Endodermal cell (in vitro differentiated cells): ENCODE results near the gene ATP6V0E1. TPM values are rescaled to one million over a fixed set of nuclear protein-coding genes. Genes with fewer than 3 reads are reported as not detected.

Experiments used
- DNase-seq: peaks from one replicate; pipeline ENCODE4 v3.0.0-alpha.2; 2017
- H3K27ac ChIP-seq: 2 replicates; pipeline ENCODE4 v1.5.1; 2013; ENCODE audit warnings: mild to moderate bottlenecking, low read depth, low read length, moderate library complexity
- H3K27me3 ChIP-seq: 2 replicates; pipeline ENCODE4 v1.6.1; 2013; ENCODE audit warnings: mild to moderate bottlenecking, low read length, moderate library complexity; ENCODE audit not compliant: insufficient read depth, control insufficient read depth, poor library complexity, severe bottlenecking
- H3K36me3 ChIP-seq: 2 replicates; pipeline ENCODE4 v1.7.0; 2013; ENCODE audit warnings: mild to moderate bottlenecking, low read length, moderate library complexity; ENCODE audit not compliant: control insufficient read depth, insufficient read depth
- H3K4me1 ChIP-seq: one replicate; pipeline ENCODE4 v1.7.0; 2013; ENCODE audit warnings: low read length; ENCODE audit not compliant: control insufficient read depth, insufficient read depth
- H3K4me3 ChIP-seq: 2 replicates; pipeline ENCODE4 v1.5.1; 2013; ENCODE audit warnings: mild to moderate bottlenecking, low read length, moderate library complexity
- H3K9ac ChIP-seq: 2 replicates; pipeline ENCODE4 v1.6.1; 2013; ENCODE audit warnings: mild to moderate bottlenecking, low read length, moderate library complexity; ENCODE audit not compliant: poor library complexity, severe bottlenecking; ENCODE audit errors: extremely low read depth
- H3K9me3 ChIP-seq: 2 replicates; pipeline ENCODE4 v1.6.1; 2013; ENCODE audit warnings: mild to moderate bottlenecking, low read length, moderate library complexity; ENCODE audit not compliant: control insufficient read depth
- H3K27ac Mint-ChIP-seq: 2 replicates; pipeline ENCODE4 v1.8.0; 2020; ENCODE audit warnings: mixed read lengths
- H3K27me3 Mint-ChIP-seq: 2 replicates; pipeline ENCODE4 v1.8.0; 2021; ENCODE audit warnings: mild to moderate bottlenecking, mixed read lengths; ENCODE audit not compliant: insufficient read depth
- H3K36me3 Mint-ChIP-seq: 2 replicates; pipeline ENCODE4 v1.8.0; 2020; ENCODE audit warnings: low read depth, mixed read lengths
- H3K4me1 Mint-ChIP-seq: 2 replicates; pipeline ENCODE4 v1.8.0; 2020; ENCODE audit warnings: mixed read lengths
- H3K4me3 Mint-ChIP-seq: 2 replicates; pipeline ENCODE4 v1.8.0; 2020; ENCODE audit warnings: mild to moderate bottlenecking, moderate library complexity, mixed read lengths
- H3K9me3 Mint-ChIP-seq: 2 replicates; pipeline ENCODE4 v1.8.0; 2020; ENCODE audit warnings: mild to moderate bottlenecking, mixed read lengths
- WGBS, 2 experiments: methylation state at CpG; one replicate each; pipeline versions ENCODE4 v1.1.5 to v1.1.7; 2013; ENCODE audit warnings: missing lambda C conversion rate in 2 of 2, mixed read lengths in 1 of 2; ENCODE audit not compliant: insufficient coverage in 1 of 2, insufficient read length in 1 of 2; 5-methylcytosine and 5-hydroxymethylcytosine counted together
- total RNA-seq, 2 donors: library from RNA; stranded (reverse); fragmentation: NEBNext Ultra II Directional in 1 of 2; extraction: Animal tissue kit (Norgen Biotek cat#: 25700) in 1 of 2; gene quantifications; 2 replicates in 1 of 2; 3 replicates in 1 of 2; pipeline ENCODE4 v1.2.1, GENCODE V29; 2021
- TF ChIP-seq, protein P1 (sequence below): fragments of 200-600 bp; sonication (generic); conservative IDR thresholded peaks from 2 replicates; pipeline ENCODE4 v1.5.0; 2021; ENCODE audit warnings: antibody characterized with exemption, mild to moderate bottlenecking

The ATP6V0E1 gene
- total RNA-seq, 2 donors from 2014 or later = 119 to 128 TPM

GRCh38 chr5:172946146-172946545, 37.4 kb upstream of the ATP6V0E1 start:
- no peak overlapping the region for H3K9ac ChIP-seq
- H3K9me3 ChIP-seq = no peaks in the 10 kb centered on the region
- H3K4me3 Mint-ChIP-seq = no peak overlapping the region
- peaks cover 12% of the 10 kb centered on the region for H3K4me1 ChIP-seq
- peaks cover 31% of the 10 kb centered on the region for H3K4me1 Mint-ChIP-seq
- H3K27me3 Mint-ChIP-seq = no peaks in the 10 kb centered on the region
- H3K27me3 ChIP-seq = no peaks in the 10 kb centered on the region
- H3K36me3 ChIP-seq = peaks cover 17% of the 10 kb centered on the region
- H3K4me3 ChIP-seq = no peak overlapping the region
- DNase-seq = no peak
- 84 to 95% methylated on average over 7 of the region's 7 CpGs for WGBS, 2 experiments
- H3K27ac ChIP-seq = no peak overlapping the region
- no peaks in the 10 kb centered on the region for H3K9me3 Mint-ChIP-seq
- H3K27ac Mint-ChIP-seq = no peak overlapping the region
- TF ChIP-seq, protein P1, sequence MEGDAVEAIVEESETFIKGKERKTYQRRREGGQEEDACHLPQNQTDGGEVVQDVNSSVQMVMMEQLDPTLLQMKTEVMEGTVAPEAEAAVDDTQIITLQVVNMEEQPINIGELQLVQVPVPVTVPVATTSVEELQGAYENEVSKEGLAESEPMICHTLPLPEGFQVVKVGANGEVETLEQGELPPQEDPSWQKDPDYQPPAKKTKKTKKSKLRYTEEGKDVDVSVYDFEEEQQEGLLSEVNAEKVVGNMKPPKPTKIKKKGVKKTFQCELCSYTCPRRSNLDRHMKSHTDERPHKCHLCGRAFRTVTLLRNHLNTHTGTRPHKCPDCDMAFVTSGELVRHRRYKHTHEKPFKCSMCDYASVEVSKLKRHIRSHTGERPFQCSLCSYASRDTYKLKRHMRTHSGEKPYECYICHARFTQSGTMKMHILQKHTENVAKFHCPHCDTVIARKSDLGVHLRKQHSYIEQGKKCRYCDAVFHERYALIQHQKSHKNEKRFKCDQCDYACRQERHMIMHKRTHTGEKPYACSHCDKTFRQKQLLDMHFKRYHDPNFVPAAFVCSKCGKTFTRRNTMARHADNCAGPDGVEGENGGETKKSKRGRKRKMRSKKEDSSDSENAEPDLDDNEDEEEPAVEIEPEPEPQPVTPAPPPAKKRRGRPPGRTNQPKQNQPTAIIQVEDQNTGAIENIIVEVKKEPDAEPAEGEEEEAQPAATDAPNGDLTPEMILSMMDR = no peak
- H3K36me3 Mint-ChIP-seq = peaks cover 41% of the 10 kb centered on the region

DNA sequence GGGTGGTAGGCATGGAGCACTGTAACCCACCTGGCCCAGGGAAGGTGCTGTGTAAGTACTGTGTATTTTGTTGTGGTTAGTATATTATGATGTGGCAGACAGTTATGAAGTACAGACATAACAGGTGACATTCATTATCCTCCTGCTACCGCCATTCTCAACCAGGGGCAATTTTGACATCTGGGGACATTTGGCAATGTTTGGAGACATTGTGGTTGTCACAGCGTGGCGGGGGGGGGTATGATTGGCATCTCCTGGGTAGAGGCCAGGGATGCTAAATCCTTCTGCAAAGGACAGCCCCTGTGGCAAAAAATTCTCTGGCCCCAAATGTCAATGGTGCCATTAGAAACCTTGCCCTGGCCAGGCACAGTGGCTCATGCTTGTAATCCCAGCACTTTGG, 34.1 kb upstream of the ATP6V0E1 start:
- H3K9ac ChIP-seq = no peak overlapping the region
- Mint-ChIP-seq H3K4me3 (no peak overlapping the region), H3K4me1 (peaks cover 5% of the 10 kb centered on the region), H3K9me3 (no peaks in the 10 kb centered on the region), H3K27me3 (no peaks in the 10 kb centered on the region), H3K27ac (no peak overlapping the region), H3K36me3 (peaks cover 48% of the 10 kb centered on the region)
- no peaks in the 10 kb centered on the region for H3K9me3 ChIP-seq
- TF ChIP-seq, protein P1 = no peak
- peaks cover 17% of the 10 kb centered on the region for H3K36me3 ChIP-seq
- H3K4me3 ChIP-seq = no peak overlapping the region
- no peak overlapping the region for H3K27ac ChIP-seq
- no peak for DNase-seq
- no peaks in the 10 kb centered on the region for H3K4me1 ChIP-seq
- H3K27me3 ChIP-seq = no peaks in the 10 kb centered on the region
- WGBS, 2 experiments = 98% methylated on average over 3 of the region's 3 CpGs; no CpG with 5 or more reads in 1 of the 2 experiments

DNA sequence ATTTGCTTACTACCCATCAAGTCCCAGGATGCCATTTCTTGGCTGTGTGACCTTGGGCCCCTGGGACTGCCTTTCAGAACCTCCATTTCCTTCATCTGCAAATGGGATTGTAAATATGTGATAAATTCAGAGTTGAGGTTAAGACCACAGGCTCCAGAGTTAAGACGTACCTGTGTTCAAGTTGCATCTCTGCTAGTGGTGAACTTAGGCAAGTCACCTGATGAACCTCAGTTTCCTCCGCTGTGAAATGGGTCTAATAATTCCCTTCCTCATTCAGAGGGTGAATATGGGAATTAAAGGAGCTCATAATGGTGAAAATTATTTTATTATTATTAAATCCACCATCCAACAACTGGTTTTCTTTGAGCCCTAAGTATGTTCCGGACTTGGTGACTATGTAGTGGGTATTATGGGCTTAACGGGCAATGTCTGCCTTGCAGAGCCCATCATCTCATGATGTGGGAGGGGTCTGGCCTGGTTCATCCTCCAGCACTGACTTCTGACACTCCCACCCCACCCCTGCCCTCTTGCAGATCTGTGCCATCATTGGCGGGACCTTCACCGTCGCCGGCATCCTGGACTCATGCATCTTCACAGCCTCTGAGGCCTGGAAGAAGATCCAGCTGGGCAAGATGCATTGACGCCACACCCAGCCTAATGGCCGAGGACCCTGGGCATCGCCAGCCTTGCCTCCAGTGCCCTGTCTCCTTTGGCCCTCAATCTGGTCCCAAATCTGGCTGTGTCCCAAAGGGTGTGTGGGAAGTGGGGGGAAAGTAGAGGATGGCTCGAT, 33.2 kb upstream of the ATP6V0E1 start:
- Mint-ChIP-seq H3K27me3 (no peaks in the 10 kb centered on the region), H3K36me3 (peaks cover 41% of the 10 kb centered on the region), H3K9me3 (no peaks in the 10 kb centered on the region), H3K4me1 (no peaks in the 10 kb centered on the region), H3K27ac (no peak overlapping the region), H3K4me3 (no peak overlapping the region)
- H3K4me1 ChIP-seq = no peaks in the 10 kb centered on the region
- DNase-seq = no peak
- no peak overlapping the region for H3K27ac ChIP-seq
- WGBS, 2 experiments = 95% methylated on average over 12 of the region's 12 CpGs; no CpG with 5 or more reads in 1 of the 2 experiments
- H3K36me3 ChIP-seq = peaks cover 17% of the 10 kb centered on the region
- no peaks in the 10 kb centered on the region for H3K27me3 ChIP-seq
- no peak overlapping the region for H3K4me3 ChIP-seq
- no peak overlapping the region for H3K9ac ChIP-seq
- TF ChIP-seq, protein P1 = no peak
- H3K9me3 ChIP-seq = no peaks in the 10 kb centered on the region
